ENCODE measurements around the gene OPRM1.

Gene OPRM1

GRCh38 chr6:154249499-154250298 is 210.7 kb downstream of the OPRM1 start:
- TF ChIP-seq, protein P1, sequence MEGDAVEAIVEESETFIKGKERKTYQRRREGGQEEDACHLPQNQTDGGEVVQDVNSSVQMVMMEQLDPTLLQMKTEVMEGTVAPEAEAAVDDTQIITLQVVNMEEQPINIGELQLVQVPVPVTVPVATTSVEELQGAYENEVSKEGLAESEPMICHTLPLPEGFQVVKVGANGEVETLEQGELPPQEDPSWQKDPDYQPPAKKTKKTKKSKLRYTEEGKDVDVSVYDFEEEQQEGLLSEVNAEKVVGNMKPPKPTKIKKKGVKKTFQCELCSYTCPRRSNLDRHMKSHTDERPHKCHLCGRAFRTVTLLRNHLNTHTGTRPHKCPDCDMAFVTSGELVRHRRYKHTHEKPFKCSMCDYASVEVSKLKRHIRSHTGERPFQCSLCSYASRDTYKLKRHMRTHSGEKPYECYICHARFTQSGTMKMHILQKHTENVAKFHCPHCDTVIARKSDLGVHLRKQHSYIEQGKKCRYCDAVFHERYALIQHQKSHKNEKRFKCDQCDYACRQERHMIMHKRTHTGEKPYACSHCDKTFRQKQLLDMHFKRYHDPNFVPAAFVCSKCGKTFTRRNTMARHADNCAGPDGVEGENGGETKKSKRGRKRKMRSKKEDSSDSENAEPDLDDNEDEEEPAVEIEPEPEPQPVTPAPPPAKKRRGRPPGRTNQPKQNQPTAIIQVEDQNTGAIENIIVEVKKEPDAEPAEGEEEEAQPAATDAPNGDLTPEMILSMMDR (conservative IDR thresholded peaks at IDR 0.05; ENCODE audit: low read depth), result no peak
- CTCF ChIA-PET, result interaction anchor here (0.6 kb wide), 1 partner anchor 920 kb away, joined by 3 read pairs; no protein-coding TSS in a partner anchor
- no peak overlapping the region for H3K27ac ChIP-seq
- DNase-seq (ENCODE audit: low spot score), result no peak
- POLR2A ChIA-PET (ENCODE audit: low non-redundant PET), result no interaction called here

GRCh38 chr6:154251116-154251515 is 212.1 kb downstream of the OPRM1 start:
- ChIA-PET CTCF (interaction anchor here (0.5 to 0.6 kb wide), 2 partner anchors 100 to 1876 kb away, joined by 3 read pairs; no protein-coding TSS in a partner anchor), POLR2A (ENCODE audit: low non-redundant PET) (no interaction called here)
- no peak overlapping the region for H3K27ac ChIP-seq

GRCh38 chr6:154252678-154253077 is 213.6 kb downstream of the OPRM1 start:
- no peak overlapping the region for H3K27ac ChIP-seq
- POLR2A ChIA-PET (ENCODE audit: low non-redundant PET), result no interaction called here
- DNase-seq (ENCODE audit: low spot score), result no peak
- TF ChIP-seq, protein P1 (conservative IDR thresholded peaks at IDR 0.05; ENCODE audit: low read depth), result no peak
- CTCF ChIA-PET, result no interaction called here

More at GRCh38 chr6:154251116-154251515, 212.1 kb downstream of the OPRM1 start:
- TF ChIP-seq, protein P1 (conservative IDR thresholded peaks at IDR 0.05; ENCODE audit: low read depth), result no peak
- DNase-seq (ENCODE audit: low spot score), result no peak

DNA sequence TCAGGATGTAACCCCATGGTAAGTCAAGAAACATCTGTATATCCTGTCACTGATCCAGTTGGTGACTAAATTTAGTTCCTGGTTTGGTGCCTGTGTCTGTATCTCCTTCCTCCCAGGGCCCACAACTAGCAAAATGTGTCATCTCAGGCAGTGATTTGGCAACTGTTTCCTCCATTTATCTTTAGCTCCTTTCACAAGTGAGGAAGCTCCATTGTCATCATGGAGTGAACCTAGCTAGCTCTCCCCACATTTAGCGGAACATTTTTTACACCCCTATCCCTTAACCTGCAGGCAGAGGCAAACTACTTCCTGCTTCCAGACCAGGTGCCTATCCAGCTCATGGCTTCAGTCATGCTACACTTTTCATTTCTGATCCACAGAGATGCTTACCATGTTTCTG is 218.0 kb downstream of the OPRM1 start:
- H3K27ac ChIP-seq, result no peak overlapping the region
- ChIA-PET POLR2A (ENCODE audit: low non-redundant PET) (no interaction called here), CTCF (no interaction called here)
- DNase-seq (ENCODE audit: low spot score), result no peak
- TF ChIP-seq, protein P1 (conservative IDR thresholded peaks at IDR 0.05; ENCODE audit: low read depth), result no peak

DNA sequence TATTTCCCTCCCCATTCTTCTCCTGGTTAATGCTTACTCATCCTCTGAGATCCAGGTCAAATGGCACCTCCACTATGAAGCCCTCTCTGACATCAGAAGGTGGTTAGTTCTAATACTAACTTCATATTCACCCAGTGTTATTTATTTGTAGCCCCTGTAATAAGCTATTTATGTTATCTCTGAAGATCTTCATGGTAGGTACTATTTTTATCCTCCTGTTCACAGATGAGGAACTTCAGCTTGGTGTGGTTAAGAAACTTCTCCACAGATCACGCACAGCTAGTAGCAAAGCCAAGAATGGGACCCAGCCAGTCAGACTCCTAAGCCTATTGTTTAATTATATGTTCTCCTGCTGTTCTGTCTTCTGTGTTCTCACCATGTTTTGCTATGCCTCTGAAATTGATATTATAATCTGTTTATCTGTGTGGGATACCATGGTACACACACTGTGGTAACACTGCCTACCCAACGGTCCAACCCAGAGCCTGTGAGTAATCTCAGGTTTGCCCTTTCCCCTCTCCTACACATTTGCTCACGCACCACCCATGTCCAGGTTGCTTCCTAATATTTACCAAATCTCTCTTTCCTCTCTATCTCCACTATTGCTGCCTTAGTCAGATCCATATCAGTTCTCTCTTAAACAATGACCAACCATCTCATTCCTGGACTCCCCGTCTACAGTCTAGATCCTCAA is 219.2 kb downstream of the OPRM1 start:
- ChIA-PET POLR2A (ENCODE audit: low non-redundant PET) (no interaction called here), CTCF (interaction anchor here (0.5 kb wide), 1 partner anchor 1015 kb away, joined by 5 read pairs; no protein-coding TSS in a partner anchor)
- no peak for DNase-seq (ENCODE audit: low spot score)
- TF ChIP-seq, protein P1 (conservative IDR thresholded peaks at IDR 0.05; ENCODE audit: low read depth), result no peak
- H3K27ac ChIP-seq, result no peak overlapping the region

DNA sequence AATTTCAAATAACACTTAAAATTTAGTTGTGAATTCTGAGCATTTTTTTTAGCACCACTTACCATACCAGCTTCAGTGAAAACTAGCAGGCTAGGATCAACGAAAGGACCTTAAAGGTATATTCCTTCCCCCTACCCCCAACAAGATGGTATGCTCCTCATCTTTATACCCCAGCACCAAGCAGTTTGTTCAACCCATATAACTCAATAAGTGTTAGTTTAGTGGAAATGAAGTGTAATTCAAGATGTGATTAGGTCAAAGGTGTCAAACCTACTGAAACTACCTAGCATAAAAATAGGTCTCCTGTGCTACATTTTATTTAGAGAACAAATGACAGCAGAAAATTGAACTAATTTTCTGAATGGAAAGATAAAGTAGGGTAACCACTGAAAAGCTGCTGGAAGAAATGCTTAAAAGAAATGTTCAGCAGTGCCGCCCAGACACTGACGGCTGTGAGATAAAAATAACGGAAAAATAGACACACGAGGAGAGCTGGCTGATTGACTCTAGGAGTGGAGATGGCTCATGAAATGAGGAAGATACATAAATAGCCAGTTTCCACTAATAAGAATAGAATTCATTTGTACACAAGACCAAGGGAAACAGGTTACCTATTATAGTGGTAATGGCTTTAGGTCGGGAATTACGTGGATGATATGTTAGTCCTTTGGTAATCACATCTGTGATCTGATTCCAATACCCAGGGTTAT is 222.8 kb downstream of the OPRM1 start:
- CTCF ChIA-PET, result no interaction called here
- DNase-seq (ENCODE audit: low spot score), result no peak
- no peak overlapping the region for H3K27ac ChIP-seq
- POLR2A ChIA-PET (ENCODE audit: low non-redundant PET), result no interaction called here
- TF ChIP-seq, protein P1 (conservative IDR thresholded peaks at IDR 0.05; ENCODE audit: low read depth), result no peak
